ENCODE data around the gene FN3K. TPM values are rescaled to one million over a fixed set of nuclear protein-coding genes. Genes with fewer than 3 reads are reported as not detected.

The FN3K gene
- polyA plus RNA-seq, 1 donor, result 19.1 TPM

DNA sequence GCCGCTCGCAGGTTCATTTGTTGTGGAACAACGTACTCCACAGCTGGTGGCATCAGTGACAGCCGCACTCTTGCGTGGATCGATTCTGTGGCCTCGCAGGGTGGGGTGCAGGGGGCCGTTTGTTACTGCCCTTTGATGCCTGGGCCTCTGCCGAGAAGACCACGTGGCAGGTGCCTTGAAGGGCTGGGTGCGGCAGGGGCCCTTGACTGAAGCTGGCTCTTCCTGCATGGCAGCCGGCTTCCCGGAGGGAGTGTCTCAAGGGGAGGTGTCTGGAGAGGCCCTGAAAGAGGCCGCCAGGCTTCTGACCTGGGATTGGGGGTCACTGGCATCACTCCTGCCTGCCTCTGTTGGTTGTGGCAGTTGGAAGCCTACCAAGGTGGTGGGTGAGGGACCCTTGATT, 60.2 kb downstream of the FN3K start:
- no peak for DNase-seq (ENCODE audit: low read depth)

DNA sequence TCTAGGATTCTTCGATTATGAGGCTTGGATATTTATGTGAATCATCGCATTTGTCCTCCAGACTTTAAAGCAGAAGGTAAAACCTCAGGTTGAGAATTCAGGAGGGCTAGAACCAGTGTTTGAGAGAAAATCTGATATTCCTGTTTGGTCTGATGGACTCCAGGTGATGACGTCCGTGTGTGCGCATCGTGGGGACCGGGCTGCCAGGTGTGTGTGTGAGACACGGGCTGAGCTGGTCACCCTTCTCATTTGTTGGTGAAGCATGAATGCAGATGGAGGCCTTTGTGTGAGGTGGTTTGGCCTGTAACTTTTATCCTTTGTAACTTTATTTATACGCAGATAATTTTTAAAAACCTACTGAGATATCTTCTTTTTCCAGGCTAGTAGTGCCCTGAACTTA, 61.6 kb downstream of the FN3K start:
- DNase-seq (ENCODE audit: low read depth), result no peak

DNA sequence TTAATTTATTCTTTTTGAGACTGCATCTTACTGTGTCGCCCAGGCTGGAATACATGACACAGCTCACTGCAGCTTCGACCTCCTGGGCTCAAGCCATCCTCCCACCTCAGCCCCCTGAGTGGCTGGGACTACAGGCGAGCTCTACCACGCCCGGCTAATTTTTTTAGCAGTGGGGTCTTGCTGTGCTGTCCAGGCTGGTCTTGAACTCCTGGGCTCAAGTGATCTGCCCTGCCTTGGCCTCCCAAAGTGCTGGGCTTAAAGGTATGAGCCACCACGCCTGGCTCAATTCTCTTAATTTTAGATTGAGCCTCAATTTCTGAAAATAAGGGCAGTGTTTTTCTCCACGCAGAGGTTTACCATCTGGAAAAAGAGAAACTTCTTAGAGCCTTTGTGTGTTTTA, 63.3 kb downstream of the FN3K start:
- DNase-seq (ENCODE audit: low read depth), result no peak

GRCh38 chr17:82799591-82799990, 64.2 kb downstream of the FN3K start:
- DNase-seq (ENCODE audit: low read depth), result no peak

Other genes starting within 250 kb of the FN3K start
- 37.9 TPM for gene FOXK2, start 215.9 kb upstream of the FN3K start, polyA plus RNA-seq (ENCODE audit: insufficient read length)
- 56.1 TPM for gene WDR45B, start 87.2 kb upstream of the FN3K start, polyA plus RNA-seq (ENCODE audit: insufficient read length)
- gene RAB40B, start 36.9 kb upstream of the FN3K start, polyA plus RNA-seq (ENCODE audit: insufficient read length), result 48.8 TPM
- 31.0 TPM for gene FN3KRP, start 18.9 kb upstream of the FN3K start, polyA plus RNA-seq (ENCODE audit: insufficient read length)
- 54.9 TPM for gene TBCD, start 16.4 kb downstream of the FN3K start, polyA plus RNA-seq (ENCODE audit: insufficient read length)
- 0.18 TPM for gene ZNF750, start 104.4 kb downstream of the FN3K start, polyA plus RNA-seq (ENCODE audit: insufficient read length)

All from forelimb muscle (tissue), 1 donor.